HEK293 (cell line): ENCODE measurements around the gene EVI5L.

Experiments
- CTCF ChIP-seq: fragments of 450-650 bp; formaldehyde crosslinking; IDR thresholded peaks from 2 replicates; pipeline ENCODE4 v1.5.1; 2016; ENCODE audit warnings: missing biosample characterization, missing genetic modification characterization
- TCF7L2 ChIP-seq: IDR thresholded peaks from 2 replicates; pipeline ENCODE4 v1.6.1; 2011; ENCODE audit warnings: low read depth, mild to moderate bottlenecking, inconsistent platforms, low read length, moderate library complexity, borderline replicate concordance
- ZNF19 ChIP-seq: fragments of 450-650 bp; formaldehyde crosslinking; IDR thresholded peaks from 2 replicates; pipeline ENCODE4; 2016; ENCODE audit warnings: missing biosample characterization, missing genetic modification characterization, low read depth
- ZNF777 ChIP-seq: fragments of 450-650 bp; formaldehyde crosslinking; IDR thresholded peaks from 2 replicates; pipeline ENCODE4 v1.5.1; 2017; ENCODE audit warnings: missing biosample characterization, missing genetic modification characterization, borderline replicate concordance

- TF ChIP-seq CTCF (tag by site-specific recombination) (no peak), TCF7L2 (no peak), ZNF777 (tag by site-specific recombination) (no peak), ZNF19 (tag by site-specific recombination) (no peak)
These were observed 33.3 kb downstream of the EVI5L start for GRCh38 chr19:7863157-7863970.
